NB4 (cell line): Measurements from ENCODE around the gene CMIP.

ENCODE experiments used
- DNase-seq: peaks from one replicate; pipeline ENCODE4 v3.0.0; 2010; ENCODE audit warnings: low read depth
- H3K4me3 ChIP-seq: one replicate; pipeline ENCODE4 v1.5.1; 2011; ENCODE audit warnings: mild to moderate bottlenecking, low read depth, low read length, moderate library complexity
- CTCF ChIP-seq: IDR thresholded peaks from one replicate; pipeline ENCODE4 v1.5.1; 2012; ENCODE audit warnings: low read depth, low read length
- MYC ChIP-seq: IDR thresholded peaks from 2 replicates; pipeline ENCODE4 v1.6.1; 2011; ENCODE audit warnings: low read depth, low read length
- POLR2A ChIP-seq: IDR thresholded peaks from 2 replicates; pipeline ENCODE4 v1.6.1; 2011; ENCODE audit warnings: mild to moderate bottlenecking; ENCODE audit not compliant: insufficient read length; ENCODE audit errors: extremely low read depth
- TF ChIP-seq, protein P1 (sequence below): IDR thresholded peaks from 2 replicates; pipeline ENCODE4 v1.6.1; 2011; ENCODE audit warnings: low read depth, low read length

The CMIP gene

GRCh38 chr16:81633147-81633619 lies 188.6 kb downstream of the CMIP start:
- TF ChIP-seq MYC: peak; percentile 2
- TF ChIP-seq, protein P1, sequence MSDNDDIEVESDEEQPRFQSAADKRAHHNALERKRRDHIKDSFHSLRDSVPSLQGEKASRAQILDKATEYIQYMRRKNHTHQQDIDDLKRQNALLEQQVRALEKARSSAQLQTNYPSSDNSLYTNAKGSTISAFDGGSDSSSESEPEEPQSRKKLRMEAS: no peak
- H3K4me3 ChIP-seq: peak overlapping the region; percentile 4
- DNase-seq: no peak

DNA sequence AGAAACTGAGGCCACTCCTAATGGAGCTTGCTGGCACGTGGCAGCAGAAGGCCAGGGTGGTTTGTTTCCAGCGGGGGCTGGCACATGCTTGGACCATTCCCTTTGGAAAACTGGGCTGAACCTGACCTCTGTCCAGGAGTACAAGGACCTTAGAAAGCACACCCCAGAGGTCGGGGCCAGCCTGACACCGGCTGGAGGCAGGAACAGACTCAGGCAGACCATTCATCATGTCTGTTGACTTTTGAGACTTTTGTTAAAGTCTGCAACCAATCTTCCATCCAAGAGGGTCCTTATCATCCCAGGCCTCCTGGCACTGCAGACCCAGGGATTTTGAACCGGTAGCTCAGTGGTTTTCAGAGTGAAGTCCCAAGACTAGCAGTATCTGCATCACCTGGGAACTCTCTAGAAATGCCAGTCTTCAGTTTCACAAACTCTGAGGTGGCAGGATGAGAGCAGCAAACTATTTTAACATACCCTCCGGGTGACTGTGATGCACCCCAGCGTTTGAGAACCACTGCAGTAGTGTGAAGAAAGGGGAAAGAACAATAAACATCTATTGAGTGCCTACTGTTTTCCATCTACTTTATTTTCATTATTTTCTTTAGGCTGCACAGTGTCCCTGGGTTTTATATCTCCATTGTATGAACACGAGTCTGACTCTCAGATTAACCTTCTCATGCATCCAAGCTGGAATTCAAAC lies 189.2 kb downstream of the CMIP start:
- DNase-seq: no peak
- H3K4me3 ChIP-seq: no peak overlapping the region
- TF ChIP-seq POLR2A (no peak), MYC (no peak), CTCF (no peak)
- TF ChIP-seq, protein P1: no peak

- TF ChIP-seq, protein P1: no peak
- TF ChIP-seq POLR2A (no peak), CTCF (no peak), MYC (no peak)
- DNase-seq: no peak
- no peak overlapping the region for H3K4me3 ChIP-seq
These were observed 189.9 kb downstream of the CMIP start for GRCh38 chr16:81634380-81635062.

- H3K4me3 ChIP-seq: no peak overlapping the region
- DNase-seq: no peak
- no peak for TF ChIP-seq CTCF
- TF ChIP-seq, protein P1: no peak
- TF ChIP-seq MYC: no peak
- TF ChIP-seq POLR2A: no peak
These were observed 190.7 kb downstream of the CMIP start for GRCh38 chr16:81635063-81635937.

DNA sequence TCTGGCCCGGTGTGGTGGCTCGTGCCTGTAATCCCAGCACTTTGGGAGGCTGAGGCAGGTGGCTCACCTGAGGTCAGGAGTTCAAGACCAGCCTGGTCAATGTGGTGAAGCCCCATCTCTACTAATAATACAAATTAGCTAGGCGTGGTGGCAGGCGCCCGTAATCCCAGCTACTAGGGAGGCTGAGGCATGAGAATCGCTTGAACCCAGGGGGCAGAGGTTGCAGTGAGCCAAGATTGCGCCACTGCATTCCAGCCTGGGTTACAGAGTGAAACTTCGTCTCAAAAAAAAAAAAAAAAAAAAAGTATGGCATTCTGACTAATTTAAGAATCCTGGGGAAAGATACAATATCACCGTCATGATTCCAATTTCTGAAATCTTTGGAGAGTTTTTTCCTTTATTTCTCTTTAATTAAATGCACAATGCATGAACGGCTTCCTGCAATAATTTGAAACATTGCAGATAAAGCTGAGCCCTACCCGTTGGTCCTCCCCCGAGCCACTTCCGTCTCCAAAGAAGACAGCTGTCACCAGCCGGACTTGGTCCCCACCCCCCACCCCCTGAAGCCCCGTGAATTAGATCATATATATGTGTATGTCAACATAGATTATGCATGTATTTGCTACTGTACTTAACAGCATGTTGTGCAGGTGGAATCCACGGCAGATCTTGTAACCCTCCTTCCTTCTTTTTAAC lies 191.8 kb downstream of the CMIP start:
- TF ChIP-seq CTCF (no peak), POLR2A (no peak), MYC (peak; percentile 40; the same call in 1 of the 2 replicates)
- TF ChIP-seq, protein P1: no peak
- peak overlapping the region; percentile 19 for H3K4me3 ChIP-seq
- DNase-seq: peak; percentile 88
